ENCODE data around the gene MAP2K5. TPM values are rescaled to one million over a fixed set of nuclear protein-coding genes. Genes with fewer than 3 reads are reported as not detected.

MAP2K5 gene
- total RNA-seq, 1 donor from 2014 or later, result 11.6 TPM

GRCh38 chr15:67835297-67836133 lies 293.0 kb downstream of the MAP2K5 start:
- no peak for DNase-seq (ENCODE audit: low read depth)
- H3K9ac ChIP-seq (ENCODE audit: low read length), result peak overlapping the region; percentile 15
- peaks cover 5% of the 10 kb centered on the region for H3K9me3 Mint-ChIP-seq (ENCODE audit: unreplicated experiment)

GRCh38 chr15:67836134-67836455 lies 293.6 kb downstream of the MAP2K5 start:
- Mint-ChIP-seq H3K27ac (ENCODE audit: unreplicated experiment) (no peak overlapping the region), H3K4me3 (ENCODE audit: unreplicated experiment) (no peak overlapping the region), H3K27me3 (ENCODE audit: low read depth, unreplicated experiment) (peaks cover 58% of the 10 kb centered on the region), H3K4me1 (ENCODE audit: low read depth, unreplicated experiment) (peaks cover 2% of the 10 kb centered on the region), H3K9me3 (ENCODE audit: unreplicated experiment) (peaks cover 3% of the 10 kb centered on the region), H3K36me3 (ENCODE audit: low read depth, unreplicated experiment) (no peaks in the 10 kb centered on the region)
- peaks cover 33% of the 10 kb centered on the region for H3K4me1 ChIP-seq (ENCODE audit: insufficient read depth, low read length)
- H3K27me3 ChIP-seq (ENCODE audit: insufficient read depth, low read length), result peaks cover 70% of the 10 kb centered on the region
- DNase-seq (ENCODE audit: low read depth), result no peak
- H3K4me3 ChIP-seq (ENCODE audit: insufficient read depth, low read depth, low read length), result peak overlapping the region; percentile 21
- no peaks in the 10 kb centered on the region for H4K20me1 ChIP-seq (ENCODE audit: insufficient read depth, low read length)
- H2AFZ ChIP-seq (ENCODE audit: low read depth, low read length), result peak overlapping the region; percentile 61
- TF ChIP-seq CTCF (IDR thresholded peaks at IDR 0.05; ENCODE audit: insufficient read depth, low read depth, low read length) (no peak), EZH2 (IDR thresholded peaks at IDR 0.05; ENCODE audit: insufficient read depth, low read length) (no peak)
- no peaks in the 10 kb centered on the region for H3K9me3 ChIP-seq (ENCODE audit: insufficient read depth, low read depth, low read length)
- H3K79me2 ChIP-seq (ENCODE audit: insufficient read depth, low read length), result no peaks in the 10 kb centered on the region
- no peaks in the 10 kb centered on the region for H3K36me3 ChIP-seq (ENCODE audit: insufficient read depth, low read length)
- peak overlapping the region; percentile 82 for H3K4me2 ChIP-seq (ENCODE audit: low read length)
- H3K9ac ChIP-seq (ENCODE audit: low read length), result peak overlapping the region; percentile 15
- no peak overlapping the region for H3K27ac ChIP-seq (ENCODE audit: low read depth, low read length)
- FAIRE-seq, result no peak

More at GRCh38 chr15:67835297-67836133, 293.0 kb downstream of the MAP2K5 start:
- no peaks in the 10 kb centered on the region for H4K20me1 ChIP-seq (ENCODE audit: insufficient read depth, low read length)
- peak; percentile 100 for TF ChIP-seq EZH2 (IDR thresholded peaks at IDR 0.05; ENCODE audit: insufficient read depth, low read length)
- TF ChIP-seq CTCF (IDR thresholded peaks at IDR 0.05; ENCODE audit: insufficient read depth, low read depth, low read length), result no peak
- Mint-ChIP-seq H3K4me1 (ENCODE audit: low read depth, unreplicated experiment) (no peaks in the 10 kb centered on the region), H3K36me3 (ENCODE audit: low read depth, unreplicated experiment) (no peaks in the 10 kb centered on the region), H3K4me3 (ENCODE audit: unreplicated experiment) (no peak overlapping the region), H3K27ac (ENCODE audit: unreplicated experiment) (no peak overlapping the region), H3K27me3 (ENCODE audit: low read depth, unreplicated experiment) (peaks cover 64% of the 10 kb centered on the region)
- no peak overlapping the region for H3K27ac ChIP-seq (ENCODE audit: low read depth, low read length)
- H3K4me2 ChIP-seq (ENCODE audit: low read length), result peak overlapping the region; percentile 82
- H3K79me2 ChIP-seq (ENCODE audit: insufficient read depth, low read length), result no peaks in the 10 kb centered on the region
- H3K27me3 ChIP-seq (ENCODE audit: insufficient read depth, low read length), result peaks cover 76% of the 10 kb centered on the region
- H3K36me3 ChIP-seq (ENCODE audit: insufficient read depth, low read length), result no peaks in the 10 kb centered on the region
- peaks cover 31% of the 10 kb centered on the region for H3K4me1 ChIP-seq (ENCODE audit: insufficient read depth, low read length)
- peak overlapping the region; percentile 61 for H2AFZ ChIP-seq (ENCODE audit: low read depth, low read length)
- no peaks in the 10 kb centered on the region for H3K9me3 ChIP-seq (ENCODE audit: insufficient read depth, low read depth, low read length)
- H3K4me3 ChIP-seq (ENCODE audit: insufficient read depth, low read depth, low read length), result peak overlapping the region; percentile 21
- FAIRE-seq, result no peak

GRCh38 chr15:67836477-67836876 lies 294.0 kb downstream of the MAP2K5 start:
- H3K4me3 Mint-ChIP-seq (ENCODE audit: unreplicated experiment), result no peak overlapping the region
- DNase-seq (ENCODE audit: low read depth) (no peak), FAIRE-seq (no peak)
- no peak overlapping the region for H3K27ac ChIP-seq (ENCODE audit: low read depth, low read length)
- peaks cover 4% of the 10 kb centered on the region for H3K4me1 Mint-ChIP-seq (ENCODE audit: low read depth, unreplicated experiment)
- peaks cover 3% of the 10 kb centered on the region for H3K9me3 Mint-ChIP-seq (ENCODE audit: unreplicated experiment)
- H3K4me2 ChIP-seq (ENCODE audit: low read length), result peak overlapping the region; percentile 82
- no peaks in the 10 kb centered on the region for H3K36me3 Mint-ChIP-seq (ENCODE audit: low read depth, unreplicated experiment)
- no peaks in the 10 kb centered on the region for H3K36me3 ChIP-seq (ENCODE audit: insufficient read depth, low read length)
- H3K9ac ChIP-seq (ENCODE audit: low read length), result no peak overlapping the region
- H3K4me1 ChIP-seq (ENCODE audit: insufficient read depth, low read length), result peaks cover 36% of the 10 kb centered on the region
- H2AFZ ChIP-seq (ENCODE audit: low read depth, low read length), result no peak overlapping the region
- H3K4me3 ChIP-seq (ENCODE audit: insufficient read depth, low read depth, low read length), result peak overlapping the region; percentile 21
- no peak overlapping the region for H3K27ac Mint-ChIP-seq (ENCODE audit: unreplicated experiment)
- no peaks in the 10 kb centered on the region for H4K20me1 ChIP-seq (ENCODE audit: insufficient read depth, low read length)
- H3K27me3 ChIP-seq (ENCODE audit: insufficient read depth, low read length), result peaks cover 66% of the 10 kb centered on the region
- peaks cover 54% of the 10 kb centered on the region for H3K27me3 Mint-ChIP-seq (ENCODE audit: low read depth, unreplicated experiment)
- H3K9me3 ChIP-seq (ENCODE audit: insufficient read depth, low read depth, low read length), result no peaks in the 10 kb centered on the region
- TF ChIP-seq CTCF (IDR thresholded peaks at IDR 0.05; ENCODE audit: insufficient read depth, low read depth, low read length) (peak; percentile 72), EZH2 (IDR thresholded peaks at IDR 0.05; ENCODE audit: insufficient read depth, low read length) (no peak)
- no peaks in the 10 kb centered on the region for H3K79me2 ChIP-seq (ENCODE audit: insufficient read depth, low read length)

Measured in astrocyte (in vitro differentiated cells and primary cell).